Measurements from ENCODE around the gene LIN7C.

Gene LIN7C

GRCh38 chr11:27545946-27546345 lies 39.4 kb upstream of the LIN7C start:
- TF ChIP-seq CTCF (IDR thresholded peaks at IDR 0.05; ENCODE audit: low read depth, low read length, missing control alignments): no peak
- no peak for DNase-seq
- Histone ChIP-seq H3K4me3 (ENCODE audit: low read depth, low read length) (no peak overlapping the region), H3K27me3 (replicated peaks) (no peaks in the 10 kb centered on the region), H3K36me3 (replicated peaks) (no peaks in the 10 kb centered on the region), H3K27ac (no peak overlapping the region)
- in situ Hi-C loops (cut with HindIII; ENCODE audit: low pct_ligation_motif_present, low sequenced_read_pairs): no loop called here

- no peak overlapping the region for H3K27ac ChIP-seq
- no peak overlapping the region for H3K4me3 ChIP-seq (ENCODE audit: low read depth, low read length)
- no peak for TF ChIP-seq CTCF (IDR thresholded peaks at IDR 0.05; ENCODE audit: low read depth, low read length, missing control alignments)
- no peaks in the 10 kb centered on the region for H3K27me3 ChIP-seq (replicated peaks)
- no peak for DNase-seq
- H3K36me3 ChIP-seq (replicated peaks): no peaks in the 10 kb centered on the region
- in situ Hi-C loops (cut with HindIII; ENCODE audit: low pct_ligation_motif_present, low sequenced_read_pairs): no loop called here
Observed at GRCh38 chr11:27545035-27545434, 38.5 kb upstream of the LIN7C start.

GRCh38 chr11:27541790-27542189 lies 35.2 kb upstream of the LIN7C start:
- Histone ChIP-seq H3K36me3 (replicated peaks) (no peaks in the 10 kb centered on the region), H3K27ac (no peak overlapping the region), H3K27me3 (replicated peaks) (no peaks in the 10 kb centered on the region), H3K4me3 (ENCODE audit: low read depth, low read length) (no peak overlapping the region)
- in situ Hi-C loops (cut with HindIII; ENCODE audit: low pct_ligation_motif_present, low sequenced_read_pairs): no loop called here
- no peak for DNase-seq
- no peak for TF ChIP-seq CTCF (IDR thresholded peaks at IDR 0.05; ENCODE audit: low read depth, low read length, missing control alignments)

- Histone ChIP-seq H3K4me3 (ENCODE audit: low read depth, low read length) (no peak overlapping the region), H3K27ac (no peak overlapping the region), H3K36me3 (replicated peaks) (no peaks in the 10 kb centered on the region), H3K27me3 (replicated peaks) (no peaks in the 10 kb centered on the region)
- no peak for TF ChIP-seq CTCF (IDR thresholded peaks at IDR 0.05; ENCODE audit: low read depth, low read length, missing control alignments)
- in situ Hi-C loops (cut with HindIII; ENCODE audit: low pct_ligation_motif_present, low sequenced_read_pairs): no loop called here
- DNase-seq: no peak
Observed at GRCh38 chr11:27540051-27540450, 33.5 kb upstream of the LIN7C start.

- Histone ChIP-seq H3K27ac (no peak overlapping the region), H3K27me3 (replicated peaks) (no peaks in the 10 kb centered on the region), H3K36me3 (replicated peaks) (no peaks in the 10 kb centered on the region), H3K4me3 (ENCODE audit: low read depth, low read length) (no peak overlapping the region)
- no peak for TF ChIP-seq CTCF (IDR thresholded peaks at IDR 0.05; ENCODE audit: low read depth, low read length, missing control alignments)
- in situ Hi-C loops (cut with HindIII; ENCODE audit: low pct_ligation_motif_present, low sequenced_read_pairs): no loop called here
- DNase-seq: no peak
Observed at GRCh38 chr11:27535103-27535502, 28.5 kb upstream of the LIN7C start.

- in situ Hi-C loops (cut with HindIII; ENCODE audit: low pct_ligation_motif_present, low sequenced_read_pairs): no loop called here
- DNase-seq: no peak
- no peaks in the 10 kb centered on the region for H3K27me3 ChIP-seq (replicated peaks)
- TF ChIP-seq CTCF (IDR thresholded peaks at IDR 0.05; ENCODE audit: low read depth, low read length, missing control alignments): no peak
- H3K4me3 ChIP-seq (ENCODE audit: low read depth, low read length): no peak overlapping the region
- no peak overlapping the region for H3K27ac ChIP-seq
- H3K36me3 ChIP-seq (replicated peaks): no peaks in the 10 kb centered on the region
Observed at GRCh38 chr11:27532652-27533325, 26.2 kb upstream of the LIN7C start.

All from brain microvascular endothelial cell (primary cell).